SU-DHL-6 (cell line): ENCODE measurements around the gene CLDN14.

Source experiments
- EZH2phosphoT487 ChIP-seq: fragments of 200-600 bp; sonication (generic), shearing (Covaris generic); conservative IDR thresholded peaks from 2 replicates; pipeline ENCODE4 v1.6.1; 2018; ENCODE audit warnings: mild to moderate bottlenecking, antibody characterized with exemption, low read length, moderate library complexity, mixed read lengths
- TF ChIP-seq, protein P1 (sequence below): fragments of 200-600 bp; sonication (generic); IDR thresholded peaks from one replicate; pipeline ENCODE4 v1.5.1; 2017; ENCODE audit warnings: antibody characterized with exemption, mild to moderate bottlenecking, low read length, moderate library complexity; ENCODE audit not compliant: insufficient read depth, poor library complexity, severe bottlenecking

DNA sequence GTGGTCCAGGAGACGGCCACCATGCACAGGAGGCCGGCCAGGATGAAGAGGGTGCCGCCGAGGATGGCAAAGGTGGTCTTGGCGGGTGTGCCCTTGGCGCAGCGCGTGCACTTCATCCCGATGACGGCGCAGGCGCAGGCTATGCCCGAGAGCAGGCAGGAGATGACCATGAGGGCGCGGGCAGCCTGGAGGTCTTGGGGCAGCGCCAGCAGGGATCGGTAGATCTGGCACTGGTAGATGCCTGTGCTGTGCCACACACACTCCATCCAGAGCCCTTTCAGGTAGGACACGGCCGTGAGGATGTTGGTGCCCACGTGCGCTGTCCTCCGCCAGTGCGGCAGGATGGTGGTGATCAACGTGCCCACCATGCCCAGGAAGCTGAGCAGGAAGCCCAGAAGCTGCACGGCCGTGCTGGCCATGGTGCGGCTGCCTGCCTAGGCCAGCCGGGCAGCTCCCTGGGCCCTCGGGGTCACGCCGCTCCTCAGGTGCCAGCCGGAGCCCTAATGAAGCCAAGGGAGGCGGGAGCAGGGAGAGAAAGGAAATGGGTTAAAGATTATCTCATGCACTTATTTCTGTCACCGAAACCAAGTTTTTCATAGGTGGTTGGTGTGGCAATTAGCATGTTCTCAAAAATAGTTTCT, 18.5 kb downstream of the CLDN14 start:
- TF ChIP-seq, protein P1, sequence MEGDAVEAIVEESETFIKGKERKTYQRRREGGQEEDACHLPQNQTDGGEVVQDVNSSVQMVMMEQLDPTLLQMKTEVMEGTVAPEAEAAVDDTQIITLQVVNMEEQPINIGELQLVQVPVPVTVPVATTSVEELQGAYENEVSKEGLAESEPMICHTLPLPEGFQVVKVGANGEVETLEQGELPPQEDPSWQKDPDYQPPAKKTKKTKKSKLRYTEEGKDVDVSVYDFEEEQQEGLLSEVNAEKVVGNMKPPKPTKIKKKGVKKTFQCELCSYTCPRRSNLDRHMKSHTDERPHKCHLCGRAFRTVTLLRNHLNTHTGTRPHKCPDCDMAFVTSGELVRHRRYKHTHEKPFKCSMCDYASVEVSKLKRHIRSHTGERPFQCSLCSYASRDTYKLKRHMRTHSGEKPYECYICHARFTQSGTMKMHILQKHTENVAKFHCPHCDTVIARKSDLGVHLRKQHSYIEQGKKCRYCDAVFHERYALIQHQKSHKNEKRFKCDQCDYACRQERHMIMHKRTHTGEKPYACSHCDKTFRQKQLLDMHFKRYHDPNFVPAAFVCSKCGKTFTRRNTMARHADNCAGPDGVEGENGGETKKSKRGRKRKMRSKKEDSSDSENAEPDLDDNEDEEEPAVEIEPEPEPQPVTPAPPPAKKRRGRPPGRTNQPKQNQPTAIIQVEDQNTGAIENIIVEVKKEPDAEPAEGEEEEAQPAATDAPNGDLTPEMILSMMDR = no peak
- TF ChIP-seq EZH2phosphoT487 = no peak
